Fibroblast of pulmonary artery (primary cell): ENCODE data around the gene TXNRD2.

ENCODE experiments used
- DNase-seq: peaks from one replicate; pipeline ENCODE4 v3.0.0-alpha.2; 2010; ENCODE audit warnings: low read depth
- H3K4me3 ChIP-seq: replicated peaks from 2 replicates; pipeline ENCODE4 v1.5.1; 2011; ENCODE audit warnings: low read depth, mild to moderate bottlenecking, control low read depth, low read length, moderate library complexity
- TF ChIP-seq, protein P1 (sequence below): IDR thresholded peaks from 2 replicates; pipeline ENCODE4 v1.5.1; 2011; ENCODE audit warnings: mild to moderate bottlenecking, control low read depth, low read length, inconsistent platforms; ENCODE audit errors: missing control alignments

TXNRD2 gene

DNA sequence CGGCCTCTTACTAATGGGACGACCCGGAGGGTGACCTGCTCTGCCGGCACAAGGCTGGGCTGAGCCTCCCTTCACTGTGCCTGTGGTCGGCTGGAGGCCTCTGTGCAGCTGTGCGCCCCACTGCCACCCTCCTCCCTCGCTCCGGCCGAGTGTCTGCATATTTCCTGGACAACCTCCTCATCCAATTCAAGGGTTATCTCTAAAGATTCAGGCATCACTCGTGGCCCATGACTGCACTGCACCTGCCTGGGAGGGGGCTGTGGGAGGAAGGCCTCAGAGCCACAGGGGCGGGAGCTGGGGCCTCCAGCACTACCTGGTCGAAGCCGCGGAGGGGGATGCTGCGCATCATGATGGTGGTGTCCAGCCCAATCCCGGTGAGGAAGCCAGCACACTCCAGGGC, 43.9 kb downstream of the TXNRD2 start:
- H3K4me3 ChIP-seq: no peak overlapping the region
- DNase-seq: no peak
- TF ChIP-seq, protein P1, sequence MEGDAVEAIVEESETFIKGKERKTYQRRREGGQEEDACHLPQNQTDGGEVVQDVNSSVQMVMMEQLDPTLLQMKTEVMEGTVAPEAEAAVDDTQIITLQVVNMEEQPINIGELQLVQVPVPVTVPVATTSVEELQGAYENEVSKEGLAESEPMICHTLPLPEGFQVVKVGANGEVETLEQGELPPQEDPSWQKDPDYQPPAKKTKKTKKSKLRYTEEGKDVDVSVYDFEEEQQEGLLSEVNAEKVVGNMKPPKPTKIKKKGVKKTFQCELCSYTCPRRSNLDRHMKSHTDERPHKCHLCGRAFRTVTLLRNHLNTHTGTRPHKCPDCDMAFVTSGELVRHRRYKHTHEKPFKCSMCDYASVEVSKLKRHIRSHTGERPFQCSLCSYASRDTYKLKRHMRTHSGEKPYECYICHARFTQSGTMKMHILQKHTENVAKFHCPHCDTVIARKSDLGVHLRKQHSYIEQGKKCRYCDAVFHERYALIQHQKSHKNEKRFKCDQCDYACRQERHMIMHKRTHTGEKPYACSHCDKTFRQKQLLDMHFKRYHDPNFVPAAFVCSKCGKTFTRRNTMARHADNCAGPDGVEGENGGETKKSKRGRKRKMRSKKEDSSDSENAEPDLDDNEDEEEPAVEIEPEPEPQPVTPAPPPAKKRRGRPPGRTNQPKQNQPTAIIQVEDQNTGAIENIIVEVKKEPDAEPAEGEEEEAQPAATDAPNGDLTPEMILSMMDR: no peak

DNA sequence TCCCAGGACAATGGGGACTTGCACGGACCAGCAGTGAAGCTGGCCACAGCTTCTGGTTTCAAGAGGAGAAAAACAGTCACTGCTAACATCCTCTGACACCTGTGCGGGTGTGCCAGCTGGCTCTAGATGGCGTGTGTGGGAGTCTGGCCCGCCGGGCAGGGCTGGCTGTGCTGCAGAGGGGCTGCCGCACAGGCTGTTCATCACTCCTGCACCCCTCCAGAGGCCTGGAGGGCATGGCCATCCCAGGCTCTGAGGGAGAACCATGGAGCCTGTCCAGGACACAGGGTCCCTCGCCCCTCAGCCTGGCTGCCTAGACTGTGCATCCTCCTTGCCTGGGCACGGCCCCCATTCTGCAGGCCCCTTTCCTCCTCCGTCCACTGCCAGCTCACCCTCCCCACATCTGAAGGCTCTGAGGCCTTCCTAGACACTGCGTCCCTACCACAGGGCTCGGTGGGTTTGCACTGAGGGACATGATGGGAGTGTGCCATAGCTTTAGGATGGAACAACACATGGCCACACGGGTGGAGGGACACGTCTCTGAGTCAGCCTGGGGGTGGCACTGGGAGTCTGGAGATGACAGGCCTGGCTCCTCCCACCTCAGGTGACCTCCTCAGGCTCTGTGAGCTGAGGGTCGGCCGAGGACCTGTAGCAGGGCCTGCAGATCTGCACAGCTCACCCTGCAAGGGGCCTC, 44.8 kb downstream of the TXNRD2 start:
- TF ChIP-seq, protein P1: no peak
- H3K4me3 ChIP-seq: no peak overlapping the region
- DNase-seq: no peak

DNA sequence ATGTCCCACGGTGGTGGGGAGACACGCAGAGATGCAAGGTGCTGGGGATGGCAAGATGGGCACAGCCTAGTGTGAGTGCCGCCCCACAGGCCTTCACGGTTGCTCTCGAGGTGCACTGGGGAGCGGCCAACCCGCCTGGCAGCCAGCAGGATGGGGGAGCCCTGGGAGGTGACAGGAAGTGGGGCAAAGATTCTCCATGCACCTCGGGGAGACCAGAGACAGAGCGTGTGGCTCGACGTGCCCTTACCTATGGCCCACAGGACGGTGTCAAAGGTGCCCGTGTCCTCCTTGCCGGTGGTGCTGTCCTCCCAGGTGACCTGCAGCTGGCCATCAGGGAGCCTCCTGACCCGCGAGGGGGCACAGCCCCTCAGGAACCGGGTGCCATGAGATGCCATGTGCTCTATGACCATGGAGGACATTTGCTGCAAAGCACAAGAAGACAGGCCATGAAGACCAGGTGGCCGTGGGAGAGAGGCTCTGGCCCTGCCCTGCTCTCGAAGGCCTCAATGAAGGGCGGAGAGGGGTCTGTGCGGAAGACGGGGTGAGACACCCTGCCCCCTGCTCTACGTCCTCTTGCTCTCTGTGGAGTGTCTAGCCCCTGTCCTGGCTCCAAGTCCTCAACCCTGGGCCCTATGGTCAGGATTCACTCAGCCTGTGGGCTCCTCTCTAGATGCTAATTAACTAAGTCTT, 46.3 kb downstream of the TXNRD2 start:
- DNase-seq: no peak
- no peak overlapping the region for H3K4me3 ChIP-seq
- TF ChIP-seq, protein P1: no peak

DNA sequence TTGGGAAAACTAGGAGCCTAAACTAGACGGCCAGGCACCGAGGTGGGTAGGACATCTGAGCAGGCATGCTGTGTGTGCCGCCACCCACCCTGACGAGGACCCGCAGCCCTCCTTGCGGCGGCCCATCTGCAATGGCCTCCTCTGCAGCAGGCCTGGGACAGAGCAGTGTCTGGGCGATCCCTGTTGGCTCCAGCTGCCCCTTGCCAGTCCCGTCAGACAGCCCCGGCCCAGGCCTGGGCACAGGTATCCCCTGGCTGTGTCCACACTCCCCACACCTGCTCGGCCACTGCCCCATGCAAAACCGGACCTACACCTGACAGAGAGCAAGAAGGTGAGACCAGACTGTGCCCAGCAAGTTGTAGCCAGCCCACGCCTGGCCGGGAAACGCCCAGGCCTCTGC, 48.3 kb downstream of the TXNRD2 start:
- TF ChIP-seq, protein P1: no peak
- no peak for DNase-seq
- H3K4me3 ChIP-seq: no peak overlapping the region

DNA sequence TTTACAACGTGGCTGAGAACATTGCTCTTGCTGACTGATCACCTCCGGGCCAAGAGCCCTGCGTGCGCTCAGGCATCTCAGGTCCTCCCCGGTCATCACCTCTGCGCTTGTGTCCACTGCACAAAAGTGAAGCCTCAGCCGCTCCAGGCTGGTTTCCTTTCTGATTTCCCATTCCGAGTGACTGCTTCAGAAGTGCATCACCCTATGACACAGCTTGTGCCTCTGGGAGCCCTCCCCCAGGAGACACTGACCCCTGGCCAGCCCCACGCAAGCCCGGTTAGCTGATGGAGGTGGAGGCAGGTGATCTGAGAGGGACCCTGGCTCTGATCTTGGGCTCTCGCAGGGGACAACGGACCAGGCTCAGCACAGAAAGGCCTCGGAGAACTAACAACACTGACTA, 48.7 kb downstream of the TXNRD2 start:
- H3K4me3 ChIP-seq: no peak overlapping the region
- DNase-seq: no peak
- TF ChIP-seq, protein P1: no peak

DNA sequence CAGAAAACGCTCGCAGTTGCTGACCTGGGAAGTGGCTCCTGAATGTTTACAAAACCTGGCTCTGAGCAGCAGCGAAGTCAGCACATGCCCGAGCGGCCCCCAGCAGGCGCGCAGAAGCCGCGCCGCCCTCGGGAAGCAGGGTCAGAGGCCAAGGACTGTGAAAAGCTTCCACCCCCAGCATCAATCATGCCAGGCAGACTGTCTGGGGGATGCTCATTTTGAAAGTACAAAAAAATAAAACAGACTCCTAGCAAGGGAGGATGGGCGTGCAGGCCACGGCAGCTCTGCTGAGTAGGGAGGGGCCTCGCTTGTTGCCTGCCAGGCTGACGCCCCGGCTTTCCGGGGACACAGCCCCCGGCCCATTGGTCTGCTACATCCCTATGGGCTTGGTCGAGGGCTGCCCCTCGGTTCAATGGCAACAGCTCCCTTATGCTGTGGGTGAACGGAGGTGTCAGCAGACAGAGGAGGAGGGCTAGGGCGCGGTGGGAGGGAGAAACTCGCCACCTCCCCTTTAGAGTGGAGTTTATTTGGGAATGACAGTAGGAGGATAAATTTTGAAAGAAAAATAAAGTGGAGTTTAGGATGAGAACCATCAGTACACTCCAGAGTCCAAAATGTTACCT, 49.2 kb downstream of the TXNRD2 start:
- H3K4me3 ChIP-seq: no peak overlapping the region
- TF ChIP-seq, protein P1: no peak
- DNase-seq: peak; percentile 69
